HepG2 (cell line): ENCODE measurements around the gene IFRD1.

ENCODE experiments used
- CTCF ChIP-seq: sonication (generic); formaldehyde crosslinking; IDR thresholded peaks from 2 replicates; pipeline ENCODE4 v1.5.0; 2020; ENCODE audit warnings: mild to moderate bottlenecking, missing genetic modification reagents, moderate library complexity
- PHF8 ChIP-seq: sonication (generic); formaldehyde crosslinking; IDR thresholded peaks from 2 replicates; pipeline ENCODE4 v1.5.0; 2020; ENCODE audit warnings: missing genetic modification reagents
- POGZ ChIP-seq: sonication (generic); formaldehyde crosslinking; IDR thresholded peaks from 2 replicates; pipeline ENCODE4 v1.4.0; 2020; ENCODE audit warnings: mild to moderate bottlenecking, missing genetic modification reagents
- POLR2A ChIP-seq, 2 experiments: IDR thresholded peaks; 2 replicates each; pipeline ENCODE4 v1.6.1; 2011; ENCODE audit warnings: low read depth in 2 of 2, low read length in 2 of 2, mild to moderate bottlenecking in 1 of 2, moderate library complexity in 1 of 2; ENCODE audit not compliant: insufficient read depth in 1 of 2
- RBAK ChIP-seq: sonication (generic); formaldehyde crosslinking; IDR thresholded peaks from 2 replicates; pipeline ENCODE4 v1.5.1; 2020; ENCODE audit warnings: mild to moderate bottlenecking, missing genetic modification reagents
- SSRP1 ChIP-seq: IDR thresholded peaks from 2 replicates; pipeline ENCODE4 v1.6.1; 2016; ENCODE audit warnings: control low read depth
- ZNF124 ChIP-seq: sonication (generic); formaldehyde crosslinking; IDR thresholded peaks from 2 replicates; pipeline ENCODE4 v1.4.0; 2020; ENCODE audit warnings: missing genetic modification reagents
- ZNF263 ChIP-seq: sonication (generic); formaldehyde crosslinking; IDR thresholded peaks from 2 replicates; pipeline ENCODE4 v1.4.0; 2020; ENCODE audit warnings: missing genetic modification reagents
- ZNF274 ChIP-seq: sonication (generic); formaldehyde crosslinking; IDR thresholded peaks from 2 replicates; pipeline ENCODE4 v1.5.1; 2020; ENCODE audit warnings: mild to moderate bottlenecking, missing genetic modification reagents
- ZNF280B ChIP-seq: sonication (generic); formaldehyde crosslinking; IDR thresholded peaks from 2 replicates; pipeline ENCODE4 v1.5.0; 2020; ENCODE audit warnings: missing genetic modification reagents, mild to moderate bottlenecking, borderline replicate concordance

- no peak for TF ChIP-seq ZNF274 (CRISPR knock-in tag)
- no peak for TF ChIP-seq ZNF280B (CRISPR knock-in tag)
- no peak for TF ChIP-seq SSRP1
- no peak for TF ChIP-seq ZNF124 (CRISPR knock-in tag)
- TF ChIP-seq RBAK (CRISPR knock-in tag) = no peak
- no peak for TF ChIP-seq ZNF263 (CRISPR knock-in tag)
- no peak for TF ChIP-seq PHF8 (CRISPR knock-in tag)
- TF ChIP-seq POGZ = no peak
- TF ChIP-seq CTCF (CRISPR knock-in tag) = no peak
- no peak for TF ChIP-seq POLR2A (IDR thresholded peaks at IDR 0.05; ENCODE audit: insufficient read depth in 1 of 2, low read depth in 2 of 2, low read length in 2 of 2)
Measured at GRCh38 chr7:112481833-112482670, 31.8 kb downstream of the IFRD1 start.
